Osteoblast (primary cell): ENCODE results near the gene ZGRF1. TPM values are rescaled to one million over a fixed set of nuclear protein-coding genes. Genes with fewer than 3 reads are reported as not detected.

Experiments used
- small RNA-seq: library from RNA; depleted of rRNA; stranded (forward); fragments of <200 nt; gene quantifications from one replicate; pipeline ENCODE3, GENCODE V24; 2012
- total RNA-seq: library from RNA; depleted of rRNA; stranded (reverse); fragments of >200 nt; gene quantifications from 2 replicates; pipeline ENCODE4 v1.2.3, GENCODE V29; 2012

Gene ZGRF1
- total RNA-seq, 1 donor = 5.8 TPM

Small RNA genes lying within 50 kb of the gene (small RNA-seq; reads per million reads assigned to genes)
- gene MIR302A (0.60 reads per million), gene MIR302C (not detected), gene MIR302D (not detected), gene MIR367 (not detected)

Other genes with a start within 250 kb of the ZGRF1 start
- not detected in 2 replicates for gene NEUROG2, start 120.7 kb downstream of the ZGRF1 start, total RNA-seq
- gene LARP7, start 234 bp upstream of the ZGRF1 start, total RNA-seq = 29.2 and 32.2 TPM in 2 replicates